Astrocyte (in vitro differentiated cells and primary cell): Measurements from ENCODE around the gene PRKCH. TPM values are rescaled to one million over a fixed set of nuclear protein-coding genes. Genes with fewer than 3 reads are reported as not detected.

Experiments used
- DNase-seq: peaks from one replicate; pipeline ENCODE4 v3.0.0-alpha.2; 2010; ENCODE audit warnings: low read depth
- FAIRE-seq: peaks from 2 replicates; lab custom pipeline; 2011; peaks lifted over from hg19 to GRCh38; lab: Jason Lieb, UNC
- H2AFZ ChIP-seq: 2 replicates; pipeline ENCODE4 v1.6.0; 2012; ENCODE audit warnings: low read depth, low read length, inconsistent platforms
- H3K27ac ChIP-seq: 2 replicates; pipeline ENCODE4 v1.5.1; 2011; ENCODE audit warnings: low read depth, low read length, inconsistent platforms
- H3K27me3 ChIP-seq: 2 replicates; pipeline ENCODE4 v1.6.0; 2011; ENCODE audit warnings: low read length, inconsistent platforms; ENCODE audit not compliant: insufficient read depth
- H3K36me3 ChIP-seq: 2 replicates; pipeline ENCODE4 v1.5.1; 2011; ENCODE audit warnings: low read length, inconsistent platforms; ENCODE audit not compliant: insufficient read depth
- H3K4me1 ChIP-seq: 2 replicates; pipeline ENCODE4 v1.5.1; 2011; ENCODE audit warnings: low read length, inconsistent platforms; ENCODE audit not compliant: insufficient read depth
- H3K4me2 ChIP-seq: 2 replicates; pipeline ENCODE4 v1.6.0; 2012; ENCODE audit warnings: low read length, inconsistent platforms
- H3K4me3 ChIP-seq: 2 replicates; pipeline ENCODE4 v1.5.1; 2011; ENCODE audit warnings: low read depth, mild to moderate bottlenecking, low read length, inconsistent platforms; ENCODE audit not compliant: insufficient read depth
- H3K79me2 ChIP-seq: 2 replicates; pipeline ENCODE4 v1.6.0; 2012; ENCODE audit warnings: mild to moderate bottlenecking, low read length, inconsistent platforms; ENCODE audit not compliant: insufficient read depth
- H3K9ac ChIP-seq: 2 replicates; pipeline ENCODE4 v1.6.0; 2012; ENCODE audit warnings: mild to moderate bottlenecking, low read length, inconsistent platforms
- H3K9me3 ChIP-seq: 2 replicates; pipeline ENCODE4 v1.5.1; 2012; ENCODE audit warnings: low read depth, mild to moderate bottlenecking, low read length, inconsistent platforms; ENCODE audit not compliant: insufficient read depth
- H4K20me1 ChIP-seq: 2 replicates; pipeline ENCODE4 v1.6.0; 2012; ENCODE audit warnings: low read length, inconsistent platforms; ENCODE audit not compliant: insufficient read depth
- H3K27ac Mint-ChIP-seq: one replicate; pipeline ENCODE4 v1.8.0; 2021; ENCODE audit warnings: mild to moderate bottlenecking, mixed read lengths; ENCODE audit not compliant: unreplicated experiment
- H3K27me3 Mint-ChIP-seq: one replicate; pipeline ENCODE4 v1.8.0; 2021; ENCODE audit warnings: low read depth, mixed read lengths; ENCODE audit not compliant: unreplicated experiment
- H3K36me3 Mint-ChIP-seq: one replicate; pipeline ENCODE4 v1.8.0; 2021; ENCODE audit warnings: low read depth, mixed read lengths; ENCODE audit not compliant: unreplicated experiment
- H3K4me1 Mint-ChIP-seq: one replicate; pipeline ENCODE4 v1.8.0; 2021; ENCODE audit warnings: low read depth, mixed read lengths; ENCODE audit not compliant: unreplicated experiment
- H3K4me3 Mint-ChIP-seq: one replicate; pipeline ENCODE4 v1.8.0; 2021; ENCODE audit warnings: mild to moderate bottlenecking, moderate library complexity, mixed read lengths; ENCODE audit not compliant: unreplicated experiment
- H3K9me3 Mint-ChIP-seq: one replicate; pipeline ENCODE4 v1.8.0; 2021; ENCODE audit warnings: mild to moderate bottlenecking, mixed read lengths; ENCODE audit not compliant: unreplicated experiment
- EZH2 ChIP-seq: IDR thresholded peaks from 2 replicates; pipeline ENCODE4 v1.6.1; 2012; ENCODE audit warnings: mild to moderate bottlenecking, low read length, inconsistent platforms; ENCODE audit not compliant: insufficient read depth
- total RNA-seq: library from RNA; stranded (reverse); gene quantifications from 2 replicates; pipeline ENCODE4 v1.2.1, GENCODE V29; 2021
- TF ChIP-seq, protein P1 (sequence below): IDR thresholded peaks from 2 replicates; pipeline ENCODE4 v1.5.1; 2011; ENCODE audit warnings: low read depth, mild to moderate bottlenecking, inconsistent platforms, low read length, moderate library complexity; ENCODE audit not compliant: insufficient read depth

PRKCH gene
- total RNA-seq, 1 donor from 2014 or later = 6.0 TPM

DNA sequence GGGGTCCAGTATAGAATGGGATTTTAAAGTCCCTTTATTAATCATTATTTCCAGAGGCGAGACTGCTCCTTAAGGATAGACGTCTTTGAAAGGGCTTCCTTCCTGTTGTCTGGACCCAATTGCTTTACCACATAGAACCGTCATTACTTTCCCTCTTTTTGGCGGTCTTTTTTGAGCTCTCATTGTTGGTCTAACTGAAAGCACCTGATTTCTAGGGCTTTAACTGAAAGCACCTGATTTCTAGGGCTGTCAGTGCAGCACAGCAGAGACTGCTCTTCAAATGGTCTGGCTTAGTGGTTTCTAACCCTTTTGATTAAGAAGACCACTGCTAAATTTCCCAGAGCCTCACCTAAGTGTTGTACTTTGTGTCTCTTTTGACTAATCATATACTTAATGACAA is 95.8 kb downstream of the PRKCH start:
- no peak overlapping the region for H3K27ac ChIP-seq
- Mint-ChIP-seq H3K4me3 (no peak overlapping the region), H3K9me3 (no peaks in the 10 kb centered on the region), H3K27me3 (no peaks in the 10 kb centered on the region), H3K27ac (no peak overlapping the region), H3K4me1 (peaks cover 7% of the 10 kb centered on the region), H3K36me3 (no peaks in the 10 kb centered on the region)
- H3K79me2 ChIP-seq = no peaks in the 10 kb centered on the region
- H3K4me3 ChIP-seq = no peak overlapping the region
- H3K9ac ChIP-seq = no peak overlapping the region
- no peak for TF ChIP-seq EZH2
- TF ChIP-seq, protein P1, sequence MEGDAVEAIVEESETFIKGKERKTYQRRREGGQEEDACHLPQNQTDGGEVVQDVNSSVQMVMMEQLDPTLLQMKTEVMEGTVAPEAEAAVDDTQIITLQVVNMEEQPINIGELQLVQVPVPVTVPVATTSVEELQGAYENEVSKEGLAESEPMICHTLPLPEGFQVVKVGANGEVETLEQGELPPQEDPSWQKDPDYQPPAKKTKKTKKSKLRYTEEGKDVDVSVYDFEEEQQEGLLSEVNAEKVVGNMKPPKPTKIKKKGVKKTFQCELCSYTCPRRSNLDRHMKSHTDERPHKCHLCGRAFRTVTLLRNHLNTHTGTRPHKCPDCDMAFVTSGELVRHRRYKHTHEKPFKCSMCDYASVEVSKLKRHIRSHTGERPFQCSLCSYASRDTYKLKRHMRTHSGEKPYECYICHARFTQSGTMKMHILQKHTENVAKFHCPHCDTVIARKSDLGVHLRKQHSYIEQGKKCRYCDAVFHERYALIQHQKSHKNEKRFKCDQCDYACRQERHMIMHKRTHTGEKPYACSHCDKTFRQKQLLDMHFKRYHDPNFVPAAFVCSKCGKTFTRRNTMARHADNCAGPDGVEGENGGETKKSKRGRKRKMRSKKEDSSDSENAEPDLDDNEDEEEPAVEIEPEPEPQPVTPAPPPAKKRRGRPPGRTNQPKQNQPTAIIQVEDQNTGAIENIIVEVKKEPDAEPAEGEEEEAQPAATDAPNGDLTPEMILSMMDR = no peak
- H2AFZ ChIP-seq = no peak overlapping the region
- no peaks in the 10 kb centered on the region for H3K4me1 ChIP-seq
- H3K27me3 ChIP-seq = no peaks in the 10 kb centered on the region
- H3K36me3 ChIP-seq = no peaks in the 10 kb centered on the region
- FAIRE-seq (no peak), DNase-seq (no peak)
- no peaks in the 10 kb centered on the region for H4K20me1 ChIP-seq
- no peaks in the 10 kb centered on the region for H3K9me3 ChIP-seq
- no peak overlapping the region for H3K4me2 ChIP-seq

- no peak overlapping the region for H3K27ac Mint-ChIP-seq
- no peaks in the 10 kb centered on the region for H3K9me3 Mint-ChIP-seq
- Histone ChIP-seq H3K9ac (no peak overlapping the region), H3K9me3 (no peaks in the 10 kb centered on the region), H3K27ac (no peak overlapping the region), H3K27me3 (no peaks in the 10 kb centered on the region), H4K20me1 (no peaks in the 10 kb centered on the region), H3K4me1 (no peaks in the 10 kb centered on the region), H3K4me2 (no peak overlapping the region), H3K79me2 (no peaks in the 10 kb centered on the region), H2AFZ (no peak overlapping the region), H3K36me3 (no peaks in the 10 kb centered on the region), H3K4me3 (no peak overlapping the region)
- no peak for FAIRE-seq
- H3K4me1 Mint-ChIP-seq = peaks cover 7% of the 10 kb centered on the region
- no peaks in the 10 kb centered on the region for H3K27me3 Mint-ChIP-seq
- H3K4me3 Mint-ChIP-seq = no peak overlapping the region
- no peaks in the 10 kb centered on the region for H3K36me3 Mint-ChIP-seq
- TF ChIP-seq, protein P1 = no peak
- TF ChIP-seq EZH2 = no peak
- no peak for DNase-seq
Observed at GRCh38 chr14:61417883-61418455, 96.6 kb downstream of the PRKCH start.

DNA sequence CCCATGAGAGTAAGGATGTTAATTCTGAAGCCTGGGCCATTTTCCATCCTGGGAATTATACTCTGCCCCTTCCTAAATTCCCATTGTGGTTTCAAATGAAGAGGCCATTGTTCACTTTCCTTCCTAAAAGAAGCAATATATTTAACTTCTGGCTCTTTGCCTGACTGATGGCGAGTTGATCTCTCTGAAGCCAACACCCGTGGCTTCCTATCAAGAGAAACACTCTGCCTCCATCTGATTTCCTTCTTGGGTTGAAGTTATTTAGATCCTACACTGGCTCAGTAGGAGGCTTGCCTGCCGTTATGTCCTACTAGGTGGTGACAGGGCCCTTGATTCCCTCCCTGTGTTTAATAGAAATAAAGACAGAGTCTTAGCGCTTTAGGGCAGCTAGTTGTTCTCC is 97.4 kb downstream of the PRKCH start:
- Mint-ChIP-seq H3K27me3 (peaks cover 2% of the 10 kb centered on the region), H3K9me3 (no peaks in the 10 kb centered on the region), H3K36me3 (no peaks in the 10 kb centered on the region), H3K4me1 (peaks cover 7% of the 10 kb centered on the region), H3K27ac (no peak overlapping the region), H3K4me3 (no peak overlapping the region)
- H3K9ac ChIP-seq = no peak overlapping the region
- no peaks in the 10 kb centered on the region for H3K27me3 ChIP-seq
- H4K20me1 ChIP-seq = no peaks in the 10 kb centered on the region
- no peak for FAIRE-seq
- no peaks in the 10 kb centered on the region for H3K9me3 ChIP-seq
- TF ChIP-seq EZH2 = no peak
- TF ChIP-seq, protein P1 = no peak
- no peak overlapping the region for H3K4me3 ChIP-seq
- no peak for DNase-seq
- no peak overlapping the region for H2AFZ ChIP-seq
- H3K36me3 ChIP-seq = no peaks in the 10 kb centered on the region
- H3K4me1 ChIP-seq = no peaks in the 10 kb centered on the region
- no peak overlapping the region for H3K27ac ChIP-seq
- H3K4me2 ChIP-seq = no peak overlapping the region
- H3K79me2 ChIP-seq = no peaks in the 10 kb centered on the region
